COLO829 (cell line): ENCODE results near the gene TBATA.

Source experiments
- DNase-seq: peaks from one replicate; pipeline ENCODE4 v3.0.0; 2012; ENCODE audit warnings: low spot score

Gene TBATA

GRCh38 chr10:70742537-70743429 is 42.4 kb downstream of the TBATA start:
- DNase-seq = no peak

GRCh38 chr10:70740406-70741288 is 44.5 kb downstream of the TBATA start:
- no peak for DNase-seq

GRCh38 chr10:70738761-70739121 is 46.4 kb downstream of the TBATA start:
- DNase-seq = no peak

- DNase-seq = no peak
Measured at GRCh38 chr10:70738006-70738760, 47.0 kb downstream of the TBATA start.

- DNase-seq = no peak
Measured at GRCh38 chr10:70737250-70737649, 47.9 kb downstream of the TBATA start.

GRCh38 chr10:70736525-70736924 is 48.7 kb downstream of the TBATA start:
- DNase-seq = no peak

- DNase-seq = no peak
Measured at GRCh38 chr10:70735161-70735560, 50.0 kb downstream of the TBATA start.

- DNase-seq = no peak
Measured at GRCh38 chr10:70733051-70733450, 52.1 kb downstream of the TBATA start.

GRCh38 chr10:70732569-70732968 is 52.6 kb downstream of the TBATA start:
- DNase-seq = no peak

GRCh38 chr10:70730955-70731354 is 54.2 kb downstream of the TBATA start:
- no peak for DNase-seq

- no peak for DNase-seq
Measured at GRCh38 chr10:70729763-70730357, 55.3 kb downstream of the TBATA start.

- no peak for DNase-seq
Measured at GRCh38 chr10:70728328-70728727, 56.8 kb downstream of the TBATA start.

- peak; percentile 8 for DNase-seq
Measured at GRCh38 chr10:70726909-70727495, 58.2 kb downstream of the TBATA start.

- DNase-seq = no peak
Measured at GRCh38 chr10:70723771-70724170, 61.4 kb downstream of the TBATA start.

GRCh38 chr10:70722820-70723424 is 62.3 kb downstream of the TBATA start:
- DNase-seq = no peak
